Adipocyte (in vitro differentiated cells): ENCODE measurements around the gene USB1.

Source experiments
- DNase-seq: peaks from one replicate; pipeline ENCODE4 v3.0.0-alpha.2; 2015; ENCODE audit warnings: low read depth
- H3K27me3 ChIP-seq: replicated peaks from 2 replicates; pipeline ENCODE4 v1.7.0; 2013; ENCODE audit warnings: mild to moderate bottlenecking, low read length, moderate library complexity; ENCODE audit not compliant: control insufficient read depth, insufficient read depth
- H3K36me3 ChIP-seq: 2 replicates; pipeline ENCODE4 v1.7.0; 2013; ENCODE audit warnings: low read length, mild to moderate bottlenecking, moderate library complexity; ENCODE audit not compliant: control insufficient read depth, insufficient read depth, severe bottlenecking
- H3K4me1 ChIP-seq: 2 replicates; pipeline ENCODE4 v1.7.0; 2013; ENCODE audit warnings: mild to moderate bottlenecking, low read length, moderate library complexity; ENCODE audit not compliant: control insufficient read depth, insufficient read depth
- H3K4me3 ChIP-seq: 2 replicates; pipeline ENCODE4 v1.7.0; 2013; ENCODE audit warnings: mild to moderate bottlenecking, low read length, moderate library complexity
- H3K9ac ChIP-seq: 2 replicates; pipeline ENCODE4 v1.7.0; 2013; ENCODE audit warnings: mild to moderate bottlenecking, low read length, moderate library complexity
- H3K9me3 ChIP-seq: 2 replicates; pipeline ENCODE4 v1.7.0; 2013; ENCODE audit warnings: mild to moderate bottlenecking, low read length, moderate library complexity; ENCODE audit not compliant: control insufficient read depth

Gene USB1

DNA sequence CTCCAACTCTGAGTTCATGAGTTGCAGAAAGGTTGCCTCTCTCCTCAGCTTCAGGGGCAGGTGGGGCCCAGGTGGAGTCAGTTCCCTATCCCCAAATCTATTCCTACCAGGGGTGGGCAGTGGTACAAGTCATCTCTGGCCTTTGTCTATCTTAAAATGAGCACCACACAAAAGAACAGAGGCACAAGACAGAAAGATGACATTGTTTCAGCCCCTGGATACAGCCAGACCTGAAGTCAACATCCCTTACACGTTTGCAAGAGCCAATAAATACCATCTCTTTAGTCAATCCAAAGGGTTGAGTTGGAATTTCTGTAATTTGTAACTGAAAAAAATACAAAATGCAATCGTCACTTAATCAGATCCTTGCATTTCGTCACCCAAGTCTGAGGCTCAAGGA lies 56.6 kb downstream of the USB1 start:
- Histone ChIP-seq H3K4me1 (peaks cover 12% of the 10 kb centered on the region), H3K9me3 (no peaks in the 10 kb centered on the region), H3K9ac (no peak overlapping the region), H3K27me3 (peaks cover 20% of the 10 kb centered on the region), H3K4me3 (no peak overlapping the region), H3K36me3 (no peaks in the 10 kb centered on the region)
- DNase-seq: no peak

DNA sequence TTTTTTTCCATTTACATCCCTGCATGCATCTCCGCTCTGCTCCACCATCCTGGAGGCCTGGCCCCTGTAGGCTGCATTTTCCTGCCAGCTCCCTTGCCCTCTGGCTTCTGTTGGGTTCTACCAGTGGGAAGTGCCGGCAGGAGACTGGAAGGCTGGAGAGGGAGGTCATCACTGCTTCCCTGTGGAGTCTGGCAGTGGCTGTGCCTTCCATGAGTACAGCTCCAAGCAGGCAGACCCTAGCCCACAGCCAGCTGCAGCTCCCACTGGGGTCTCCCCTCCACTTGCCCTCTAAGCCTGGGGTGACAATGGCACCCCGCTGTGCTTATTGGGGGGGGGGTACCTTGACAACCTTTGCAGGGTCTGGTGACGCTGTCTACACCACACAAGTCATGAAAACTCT lies 61.6 kb downstream of the USB1 start:
- Histone ChIP-seq H3K9me3 (no peaks in the 10 kb centered on the region), H3K4me1 (peaks cover 5% of the 10 kb centered on the region), H3K36me3 (no peaks in the 10 kb centered on the region), H3K4me3 (no peak overlapping the region), H3K9ac (no peak overlapping the region), H3K27me3 (peaks cover 16% of the 10 kb centered on the region)
- DNase-seq: no peak

DNA sequence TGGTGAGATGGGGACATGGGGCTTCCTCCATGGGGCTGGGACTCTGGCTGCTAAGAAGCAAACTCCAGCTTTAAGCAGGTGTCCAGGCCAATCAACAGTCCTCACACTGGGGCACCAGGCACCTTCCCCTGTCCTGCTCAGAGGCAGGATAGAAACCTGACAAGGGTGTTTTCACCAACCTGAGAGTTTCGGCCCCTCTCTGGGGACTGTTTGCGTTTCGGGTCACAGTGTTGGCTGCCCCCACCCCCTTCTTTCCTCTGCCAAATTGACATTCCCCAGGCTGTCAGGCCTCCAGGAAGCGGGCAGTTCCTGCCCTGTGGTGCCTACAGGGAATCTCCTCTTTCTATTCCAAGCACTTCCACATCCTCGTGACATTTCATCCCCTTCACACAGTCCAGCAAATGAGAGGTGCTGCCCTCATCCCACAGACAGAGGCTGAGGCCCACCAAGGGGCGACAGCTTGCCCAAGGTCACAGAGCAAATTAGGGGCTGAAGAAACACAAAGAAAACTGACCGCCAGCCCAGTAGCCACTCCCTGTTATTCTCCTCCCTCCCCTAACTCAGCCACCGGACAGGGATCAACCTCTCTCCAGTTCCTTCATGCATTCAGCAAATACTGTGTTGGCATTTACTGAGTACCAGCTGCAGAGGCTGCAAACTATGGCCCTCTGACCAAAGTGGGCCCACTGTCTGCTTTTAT lies 62.3 kb downstream of the USB1 start:
- DNase-seq: no peak
- no peaks in the 10 kb centered on the region for H3K36me3 ChIP-seq
- no peak overlapping the region for H3K4me3 ChIP-seq
- H3K27me3 ChIP-seq: peaks cover 13% of the 10 kb centered on the region
- H3K4me1 ChIP-seq: peaks cover under 1% of the 10 kb centered on the region
- no peaks in the 10 kb centered on the region for H3K9me3 ChIP-seq
- H3K9ac ChIP-seq: no peak overlapping the region

- H3K9me3 ChIP-seq: peaks cover 3% of the 10 kb centered on the region
- H3K4me3 ChIP-seq: no peak overlapping the region
- H3K4me1 ChIP-seq: no peaks in the 10 kb centered on the region
- H3K9ac ChIP-seq: no peak overlapping the region
- H3K27me3 ChIP-seq: no peaks in the 10 kb centered on the region
- no peaks in the 10 kb centered on the region for H3K36me3 ChIP-seq
- no peak for DNase-seq
These were observed 69.4 kb downstream of the USB1 start for GRCh38 chr16:58070585-58070984.
